Measurements from ENCODE around the gene TOP2A. TPM values are rescaled to one million over a fixed set of nuclear protein-coding genes. Genes with fewer than 3 reads are reported as not detected.

TOP2A gene
- total RNA-seq, 1 donor from 2014 or later = 16.9 TPM

GRCh38 chr17:40347319-40348135 is 70.2 kb downstream of the TOP2A start:
- H3K27ac ChIP-seq = peak overlapping the region; percentile 97
- DNase-seq (ENCODE audit: extremely low spot score in 2 of 2) = no peak
- H3K36me3 ChIP-seq = peaks cover 3 to 26% of the 10 kb centered on the region in 2 donors
- no peaks in the 10 kb centered on the region for H3K27me3 ChIP-seq
- peaks cover 84% of the 10 kb centered on the region for H3K4me1 ChIP-seq
- no peak overlapping the region for H3K4me3 ChIP-seq
- TF ChIP-seq POLR2A (IDR thresholded peaks at IDR 0.05) = no peak
- no peak for TF ChIP-seq CTCF (IDR thresholded peaks at IDR 0.05)
- TF ChIP-seq POLR2AphosphoS5 (IDR thresholded peaks at IDR 0.05; ENCODE audit: insufficient read depth in 1 of 2, low read depth in 1 of 2) = no peak
- intact Hi-C loops (cut with DNase I) = no loop called here
- H3K9me3 ChIP-seq = no peaks in the 10 kb centered on the region

DNA sequence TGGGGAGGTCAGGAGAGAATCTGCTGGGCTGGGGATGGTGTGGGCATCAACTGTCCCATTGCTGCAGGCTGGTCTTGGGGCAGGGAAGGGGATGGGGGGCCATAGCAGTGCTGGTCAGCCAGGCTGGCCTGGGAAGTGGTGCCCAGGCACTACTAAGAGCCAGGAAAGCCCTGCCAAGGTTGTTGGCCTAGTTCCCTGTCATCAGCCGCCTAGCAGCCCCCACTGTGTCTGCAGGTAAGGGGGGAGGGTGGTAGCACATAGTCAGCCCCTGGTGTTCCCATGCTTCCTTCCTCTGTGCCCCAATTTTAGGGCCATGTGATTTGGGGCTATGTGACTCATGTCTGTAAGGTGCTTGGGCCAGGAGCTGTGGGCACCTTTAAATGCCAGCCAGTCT is 70.9 kb downstream of the TOP2A start:
- intact Hi-C loops (cut with DNase I) = no loop called here

GRCh38 chr17:40345994-40346764 is 71.5 kb downstream of the TOP2A start:
- Histone ChIP-seq H3K9me3 (no peaks in the 10 kb centered on the region), H3K27me3 (no peaks in the 10 kb centered on the region), H3K27ac (peak overlapping the region; percentile 97), H3K4me1 (peaks cover 89% of the 10 kb centered on the region), H3K4me3 (peak overlapping the region; percentile 76 to 78), H3K36me3 (peaks cover 0 to 18% of the 10 kb centered on the region in 2 donors)
- TF ChIP-seq POLR2A (IDR thresholded peaks at IDR 0.05) (no peak), POLR2AphosphoS5 (IDR thresholded peaks at IDR 0.05; ENCODE audit: insufficient read depth in 1 of 2, low read depth in 1 of 2) (no peak), CTCF (IDR thresholded peaks at IDR 0.05) (no peak)
- intact Hi-C loops (cut with DNase I) = no loop called here
- no peak for DNase-seq (ENCODE audit: extremely low spot score in 2 of 2)

More for the DNA sequence above, 70.9 kb downstream of the TOP2A start:
- H3K27ac ChIP-seq = peak overlapping the region; percentile 97
- no peaks in the 10 kb centered on the region for H3K9me3 ChIP-seq
- H3K4me1 ChIP-seq = peaks cover 85% of the 10 kb centered on the region
- TF ChIP-seq POLR2A (IDR thresholded peaks at IDR 0.05) = no peak
- no peak for TF ChIP-seq CTCF (IDR thresholded peaks at IDR 0.05)
- no peak for TF ChIP-seq POLR2AphosphoS5 (IDR thresholded peaks at IDR 0.05; ENCODE audit: insufficient read depth in 1 of 2, low read depth in 1 of 2)
- no peak for DNase-seq (ENCODE audit: extremely low spot score in 2 of 2)
- peaks cover 0 to 18% of the 10 kb centered on the region in 2 donors for H3K36me3 ChIP-seq
- H3K27me3 ChIP-seq = no peaks in the 10 kb centered on the region
- peak overlapping the region; percentile 76 to 78 for H3K4me3 ChIP-seq

DNA sequence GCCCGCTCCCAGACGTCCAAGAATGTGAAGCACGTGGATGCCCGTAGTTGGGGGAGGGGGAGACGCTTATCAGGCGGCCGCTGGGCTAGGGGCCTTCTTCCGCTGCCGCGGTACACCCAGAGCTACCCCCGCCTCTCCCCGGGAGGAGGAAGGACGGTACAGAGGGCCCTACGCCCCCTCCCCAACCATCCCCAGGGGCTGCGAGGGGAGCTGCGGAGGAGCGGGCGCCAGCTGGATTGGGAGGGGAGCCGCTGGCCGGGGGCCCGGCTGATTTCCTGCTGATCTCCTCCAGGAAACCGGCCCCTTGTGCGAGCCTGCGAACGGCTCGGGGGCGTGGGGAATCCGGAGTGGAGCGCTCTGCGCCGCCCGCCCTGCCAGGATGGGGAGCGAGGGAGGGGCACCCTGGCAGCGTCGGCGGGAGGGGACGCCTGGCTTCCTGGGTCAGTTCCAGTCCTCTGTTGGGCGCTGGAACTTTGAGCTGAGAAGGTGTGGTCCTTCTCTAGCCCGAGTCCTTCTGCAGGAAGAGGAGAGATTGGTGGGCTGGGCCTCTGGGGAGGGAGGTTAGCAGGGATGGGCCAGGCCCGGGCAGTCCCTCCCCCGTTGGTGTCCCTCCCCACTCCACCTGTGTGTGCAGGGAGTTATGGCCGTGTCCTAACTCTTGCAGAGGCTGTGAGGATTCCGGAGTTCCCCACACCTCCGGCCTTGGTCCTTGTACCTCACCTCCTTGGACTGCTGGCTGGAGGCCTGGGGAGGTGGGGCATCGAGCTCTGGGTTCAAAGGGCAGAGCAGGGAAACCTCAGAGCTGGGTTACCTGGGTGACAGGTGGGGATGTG is 72.3 kb downstream of the TOP2A start:
- no peak for DNase-seq (ENCODE audit: extremely low spot score in 2 of 2)
- TF ChIP-seq CTCF (IDR thresholded peaks at IDR 0.05) (no peak), POLR2AphosphoS5 (IDR thresholded peaks at IDR 0.05; ENCODE audit: insufficient read depth in 1 of 2, low read depth in 1 of 2) (peak in 1 of 2 donors; percentile 81)
- H3K27ac ChIP-seq = peak overlapping the region; percentile 97
- H3K36me3 ChIP-seq = peaks cover 0 to 18% of the 10 kb centered on the region in 2 donors
- peaks cover 92% of the 10 kb centered on the region for H3K4me1 ChIP-seq
- no peaks in the 10 kb centered on the region for H3K27me3 ChIP-seq
- intact Hi-C loops (cut with DNase I) = no loop called here
- H3K9me3 ChIP-seq = no peaks in the 10 kb centered on the region
- peak overlapping the region; percentile 76 to 78 for H3K4me3 ChIP-seq

Measured in vagina (tissue), 2 donors.